HG03095 (cell line): ENCODE results near the gene DYNC2H1.

Experiments used
- ATAC-seq: cut with Tn5 transposase; IDR thresholded peaks from one replicate; pipeline ENCODE4 v1.9.1; 2021; ENCODE audit warnings: moderate library complexity; ENCODE audit not compliant: unreplicated experiment

DYNC2H1 gene

DNA sequence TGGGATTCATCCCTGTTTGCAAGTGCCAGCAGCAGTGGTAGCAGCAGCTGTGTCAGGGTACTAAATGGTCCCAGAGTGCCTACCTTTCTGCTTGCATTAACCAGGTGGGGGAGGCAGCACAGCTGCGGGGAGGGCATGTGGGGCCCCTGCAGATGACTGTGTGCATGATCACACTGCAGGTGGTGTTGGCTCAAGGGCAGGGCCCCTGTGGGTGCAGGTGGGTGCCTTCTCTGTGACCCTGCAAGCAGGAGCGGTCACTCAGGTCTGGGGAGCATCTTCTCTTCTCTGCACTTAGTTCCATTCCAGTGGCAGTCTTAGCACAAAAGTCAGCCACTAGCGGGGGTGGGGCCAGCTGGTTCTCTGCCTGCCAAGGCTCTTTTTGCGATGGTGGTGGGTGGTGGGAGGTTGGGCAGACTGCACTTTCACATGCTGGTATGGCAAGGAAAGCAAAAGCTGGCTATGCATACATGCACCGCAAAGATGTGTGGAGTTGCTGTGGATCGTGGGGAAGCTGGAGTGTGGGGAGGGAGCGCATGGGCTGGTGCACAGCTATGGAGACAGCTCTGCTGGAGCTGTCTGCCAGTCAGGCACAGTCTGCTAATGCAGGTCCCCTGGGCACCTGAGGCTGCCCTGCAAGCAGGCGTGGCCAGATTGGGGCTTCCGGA lies 157.1 kb downstream of the DYNC2H1 start:
- ATAC-seq = no peak

- ATAC-seq = no peak
Measured at GRCh38 chr11:103272876-103273275, 163.7 kb downstream of the DYNC2H1 start.

GRCh38 chr11:103274025-103274424 lies 164.8 kb downstream of the DYNC2H1 start:
- no peak for ATAC-seq

DNA sequence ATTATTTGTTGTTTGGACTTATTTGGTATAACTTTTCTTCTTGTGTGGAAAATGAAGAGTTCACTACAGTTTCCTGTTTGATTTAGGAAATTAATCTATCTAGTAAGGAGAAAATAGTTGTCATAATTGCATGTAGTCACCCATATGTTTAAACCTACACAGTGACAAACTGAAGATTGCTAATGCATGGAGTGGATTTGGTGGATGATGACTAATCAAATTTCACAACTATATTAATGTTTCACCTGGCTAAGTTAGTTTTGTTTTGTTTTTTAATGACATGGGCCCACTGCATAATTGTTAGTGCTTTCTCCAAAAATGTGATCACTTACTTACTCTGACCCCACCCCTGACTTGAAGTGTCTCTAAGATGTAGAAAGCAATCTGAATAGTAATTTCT lies 170.6 kb downstream of the DYNC2H1 start:
- no peak for ATAC-seq

DNA sequence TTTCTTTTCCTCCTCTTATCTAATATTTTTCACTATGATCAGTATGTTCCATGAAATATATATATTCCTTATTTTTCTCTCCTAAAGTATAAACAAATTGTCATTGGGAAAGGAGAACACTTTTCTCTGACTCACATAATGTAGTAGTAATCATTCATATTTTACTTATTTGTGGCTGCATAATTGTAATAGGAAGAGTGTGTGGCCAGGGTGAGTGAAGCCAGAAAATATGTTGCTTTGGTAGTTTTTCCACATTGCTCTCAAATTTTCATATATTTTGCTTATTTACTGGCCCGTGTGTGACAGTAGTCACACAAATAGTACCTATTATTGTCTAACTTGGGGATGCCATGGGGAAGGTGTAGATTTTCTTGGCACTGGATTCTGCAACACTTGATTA lies 172.1 kb downstream of the DYNC2H1 start:
- ATAC-seq = no peak

GRCh38 chr11:103284260-103284659 lies 175.0 kb downstream of the DYNC2H1 start:
- ATAC-seq = no peak

GRCh38 chr11:103294516-103294915 lies 185.3 kb downstream of the DYNC2H1 start:
- no peak for ATAC-seq

GRCh38 chr11:103295704-103296103 lies 186.5 kb downstream of the DYNC2H1 start:
- no peak for ATAC-seq

DNA sequence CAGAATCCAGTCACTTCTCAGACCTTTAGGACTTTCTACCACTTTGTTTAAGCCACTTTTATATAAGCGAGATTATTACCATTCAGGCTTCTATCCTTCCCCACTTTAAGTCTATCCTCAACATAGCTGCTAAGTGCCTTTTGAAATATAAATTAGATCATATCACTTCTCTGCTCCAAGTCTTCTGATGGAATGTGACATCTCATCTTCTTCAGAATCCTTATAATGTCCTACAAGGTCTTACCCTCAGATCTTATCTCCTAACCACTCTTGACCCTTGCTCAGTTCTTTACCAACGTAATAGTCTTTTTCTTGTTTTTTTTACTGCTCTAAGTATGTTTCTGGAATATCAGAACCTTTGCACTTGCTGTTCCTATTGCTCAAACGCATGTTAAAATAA lies 188.7 kb downstream of the DYNC2H1 start:
- no peak for ATAC-seq

GRCh38 chr11:103315248-103315647 lies 206.0 kb downstream of the DYNC2H1 start:
- ATAC-seq = no peak

GRCh38 chr11:103317118-103317517 lies 207.9 kb downstream of the DYNC2H1 start:
- ATAC-seq = no peak

GRCh38 chr11:103322821-103323220 lies 213.6 kb downstream of the DYNC2H1 start:
- ATAC-seq = no peak

DNA sequence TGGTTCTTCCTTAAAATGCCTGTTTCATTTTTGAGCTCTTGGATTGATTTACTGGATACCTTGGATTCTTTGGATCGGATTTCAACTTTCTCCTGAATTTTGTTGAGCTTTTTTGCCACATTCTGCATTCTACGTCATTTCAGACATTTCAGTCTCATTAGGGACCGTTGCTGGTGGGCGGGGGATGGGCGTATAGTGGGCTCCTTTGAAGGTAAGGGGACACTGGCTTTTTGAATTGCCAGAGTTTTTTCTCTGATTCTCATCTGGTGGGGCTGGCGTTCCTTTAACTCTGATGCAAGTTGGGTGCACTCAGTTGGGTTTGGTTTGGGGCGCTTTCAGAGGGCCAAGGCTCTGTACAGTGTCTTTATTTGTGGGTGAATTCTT lies 216.5 kb downstream of the DYNC2H1 start:
- ATAC-seq = no peak

- ATAC-seq = peak; percentile 86
Measured at GRCh38 chr11:103326070-103326794, 217.0 kb downstream of the DYNC2H1 start.

GRCh38 chr11:103327721-103328120 lies 218.5 kb downstream of the DYNC2H1 start:
- no peak for ATAC-seq

DNA sequence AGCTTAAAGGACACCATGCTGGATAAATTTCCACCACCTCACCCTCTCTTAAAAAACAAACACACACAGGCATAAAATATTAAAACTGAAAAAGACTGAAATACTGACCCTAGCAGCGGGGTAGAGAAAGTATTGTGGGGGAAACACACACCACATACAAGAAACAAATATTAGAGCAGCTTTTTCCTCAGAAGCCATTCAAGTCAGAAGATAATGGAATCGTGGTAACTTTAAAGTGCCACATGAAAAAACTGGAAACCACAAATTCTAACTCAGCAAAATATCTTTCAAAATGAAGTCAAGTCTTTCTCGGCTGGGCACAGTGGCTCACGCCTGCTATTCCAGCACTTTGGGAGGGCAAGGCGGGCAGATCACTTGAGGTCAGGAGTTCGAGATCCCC lies 223.2 kb downstream of the DYNC2H1 start:
- no peak for ATAC-seq

DNA sequence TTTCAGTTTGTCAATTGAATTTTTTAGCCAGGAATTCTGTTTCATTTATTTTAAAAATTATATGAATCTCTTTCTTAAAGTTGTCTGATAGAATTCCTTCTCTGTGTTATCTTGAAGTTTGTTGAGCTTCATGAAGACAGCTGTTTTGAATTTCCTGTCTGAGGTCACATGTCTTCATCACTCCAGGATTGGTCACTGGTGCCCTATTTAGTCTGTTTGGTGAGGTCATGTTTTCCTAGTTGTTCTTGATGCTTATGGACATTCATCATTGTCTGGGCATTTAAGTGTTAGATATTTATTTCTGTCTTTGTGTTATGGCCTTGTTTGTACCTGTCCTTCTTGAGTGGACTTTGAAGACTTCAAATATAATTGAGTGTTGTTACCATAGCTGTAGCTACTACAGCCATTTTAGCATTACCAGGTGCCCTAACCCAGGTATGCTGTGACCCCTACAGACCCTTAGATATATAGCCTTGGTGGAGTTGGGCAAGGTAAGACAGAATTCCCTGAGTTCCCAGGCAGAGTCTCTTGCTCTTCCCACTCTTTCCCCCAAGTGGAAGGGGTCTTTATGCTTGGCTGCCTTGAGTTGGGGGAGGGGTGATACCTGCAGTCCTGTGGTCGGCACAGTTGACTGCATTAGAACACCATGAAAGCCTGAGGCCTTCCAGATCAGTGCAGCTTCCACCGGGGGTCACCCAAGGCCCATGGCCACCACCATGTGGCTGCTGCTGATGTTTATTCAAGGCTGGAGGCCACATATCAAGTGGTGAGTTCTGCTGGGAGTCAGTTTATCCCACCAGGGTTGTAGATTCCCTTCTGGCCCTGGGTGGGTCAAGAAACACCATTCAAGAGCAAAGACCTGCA lies 229.6 kb downstream of the DYNC2H1 start:
- no peak for ATAC-seq

DNA sequence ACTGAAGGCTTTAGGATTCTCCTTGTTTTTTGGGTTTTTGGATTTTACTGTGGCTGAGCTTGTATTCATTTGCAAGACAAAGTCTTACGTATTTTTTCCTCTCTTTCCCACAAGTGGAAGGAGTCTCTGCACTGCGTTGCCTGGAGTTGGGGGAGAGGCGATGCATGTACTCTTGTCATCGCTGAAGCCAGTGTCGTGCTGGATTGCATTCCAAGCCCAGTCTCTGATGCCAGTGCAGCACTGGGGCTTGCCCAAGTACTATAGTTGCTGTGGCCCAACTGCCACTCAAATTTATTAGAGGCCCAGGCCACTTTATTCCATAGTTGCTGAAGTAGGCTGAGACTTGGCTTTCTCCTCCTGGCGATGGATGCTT lies 230.2 kb downstream of the DYNC2H1 start:
- ATAC-seq = no peak

GRCh38 chr11:103340956-103341355 lies 231.7 kb downstream of the DYNC2H1 start:
- ATAC-seq = no peak

DNA sequence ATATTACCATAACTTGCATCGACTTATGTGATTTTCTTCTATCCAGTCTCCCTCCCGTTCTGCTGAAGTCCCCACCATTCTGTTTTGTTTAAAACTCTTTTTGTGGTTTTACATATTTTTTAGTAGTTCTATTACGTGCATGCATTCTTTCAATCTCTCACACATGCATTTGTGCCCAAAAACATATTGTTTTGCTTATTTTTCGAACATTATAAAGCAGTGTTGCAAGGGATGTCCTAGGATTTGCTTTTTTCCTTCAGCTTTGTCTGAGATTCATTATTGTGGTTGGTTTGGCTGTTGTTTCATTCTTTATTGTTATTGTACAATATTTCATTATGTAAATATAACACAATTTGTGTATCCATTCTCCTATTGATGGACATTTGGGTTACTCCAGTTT lies 235.7 kb downstream of the DYNC2H1 start:
- no peak for ATAC-seq

- ATAC-seq = no peak
Measured at GRCh38 chr11:103349595-103349994, 240.4 kb downstream of the DYNC2H1 start.

GRCh38 chr11:103354656-103355055 lies 245.4 kb downstream of the DYNC2H1 start:
- no peak for ATAC-seq
